GM18909 (cell line): ENCODE measurements around the gene CD37.

Experiments used
- ATAC-seq: cut with Tn5 transposase; IDR thresholded peaks from one replicate; pipeline ENCODE4 v1.9.1; 2021; ENCODE audit warnings: mild to moderate bottlenecking; ENCODE audit not compliant: unreplicated experiment, poor library complexity

CD37 gene

DNA sequence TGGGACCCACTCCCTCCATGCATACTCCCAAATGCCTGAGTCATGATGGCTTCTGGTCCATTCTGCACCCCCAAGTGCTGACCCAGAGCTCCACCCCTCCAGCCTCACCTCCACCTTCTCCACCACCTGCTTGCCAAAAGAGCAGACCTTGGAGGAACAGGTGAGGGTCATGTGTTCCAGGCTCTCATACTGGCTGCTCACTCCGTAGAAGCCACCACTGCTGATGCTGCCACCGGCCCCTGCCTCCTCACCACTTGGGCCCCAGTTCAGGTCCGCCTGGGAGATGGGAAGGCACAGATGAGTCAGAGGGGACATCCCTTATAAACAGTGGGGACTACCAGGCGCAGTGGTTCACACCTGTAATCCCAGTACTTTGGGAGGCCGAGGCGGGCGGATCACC, 7.9 kb downstream of the CD37 start:
- no peak for ATAC-seq

DNA sequence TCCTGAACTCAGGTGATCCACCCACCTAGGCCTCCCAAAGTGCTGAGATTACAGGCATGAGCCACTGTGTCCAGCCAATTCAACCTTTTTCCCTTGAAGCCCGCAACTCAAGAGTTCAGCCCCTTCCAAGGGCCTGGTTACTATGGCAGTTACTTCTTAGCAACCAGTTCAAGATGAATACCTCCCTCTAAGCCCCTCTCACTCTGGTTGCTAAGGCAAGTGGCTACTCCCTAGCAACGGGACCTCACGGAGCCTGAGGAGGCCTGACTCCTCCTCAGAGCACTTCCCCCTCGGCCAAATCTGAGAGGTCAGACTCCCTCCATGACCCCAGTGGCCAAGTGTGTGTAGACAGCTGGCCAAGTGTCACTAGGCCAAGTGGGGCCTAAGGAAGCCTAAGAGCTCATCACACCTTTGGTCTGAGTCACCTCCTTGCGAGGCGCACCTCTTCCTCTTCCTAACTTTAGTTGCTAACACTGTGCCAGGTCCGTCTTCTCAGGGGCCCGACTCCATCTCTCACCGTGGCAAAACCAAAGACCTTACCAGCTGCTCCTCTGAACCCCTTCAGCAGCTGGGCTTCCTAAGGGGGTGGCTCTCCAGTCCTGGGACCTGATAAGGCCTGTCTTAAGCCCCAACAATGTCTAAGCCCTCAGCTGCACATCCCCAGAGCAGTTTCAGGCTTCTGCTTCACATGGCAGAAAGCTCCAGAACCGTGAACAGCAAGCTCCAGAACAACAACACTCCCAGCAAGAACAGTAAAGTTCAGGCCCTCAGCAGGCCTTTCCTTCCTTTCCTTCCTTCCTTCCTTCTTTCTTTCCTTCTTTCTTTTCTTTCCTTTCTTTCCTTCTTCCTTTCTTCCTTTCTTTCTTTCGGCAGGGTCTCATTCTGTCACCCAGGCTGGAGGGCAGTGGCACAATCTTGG, 9.6 kb downstream of the CD37 start:
- no peak for ATAC-seq

DNA sequence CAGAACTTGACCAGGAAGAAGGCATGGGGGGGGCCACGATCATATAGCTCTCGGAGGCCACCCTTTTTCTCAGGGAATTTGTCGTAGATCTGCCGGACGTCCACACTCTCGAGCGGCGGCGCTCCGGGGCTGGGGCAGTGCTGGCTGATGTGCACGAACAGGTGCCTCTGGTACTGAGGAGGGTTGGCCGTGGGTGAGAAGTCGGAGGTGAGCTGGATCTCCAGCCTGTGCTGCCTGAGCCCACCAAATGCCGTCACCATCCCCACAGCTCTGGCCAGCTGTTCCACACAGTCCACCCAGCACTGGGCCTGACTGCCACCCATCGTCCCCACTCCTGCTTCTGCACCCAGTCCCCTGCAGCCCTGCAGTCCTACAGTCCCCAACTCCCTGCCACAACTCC, 12.0 kb downstream of the CD37 start:
- ATAC-seq: no peak

DNA sequence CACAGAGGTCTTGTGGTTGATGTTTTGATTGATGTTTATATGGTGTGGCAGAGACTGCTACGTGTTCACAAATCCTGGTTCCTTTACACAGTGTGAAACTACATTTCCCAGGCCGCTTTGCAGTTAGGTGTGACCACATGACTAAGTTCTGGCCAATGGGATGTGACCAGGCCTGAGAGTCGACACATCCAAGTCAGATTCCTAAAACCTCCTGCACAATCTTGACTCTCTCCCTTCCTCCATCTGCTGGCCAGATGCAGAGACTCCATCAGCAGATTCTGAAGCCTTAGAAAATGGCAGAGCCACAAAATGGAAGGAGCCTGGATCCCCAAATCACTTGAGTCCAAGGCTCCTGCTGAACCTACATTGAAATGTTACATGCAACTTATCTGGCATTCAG, 12.6 kb downstream of the CD37 start:
- no peak for ATAC-seq

DNA sequence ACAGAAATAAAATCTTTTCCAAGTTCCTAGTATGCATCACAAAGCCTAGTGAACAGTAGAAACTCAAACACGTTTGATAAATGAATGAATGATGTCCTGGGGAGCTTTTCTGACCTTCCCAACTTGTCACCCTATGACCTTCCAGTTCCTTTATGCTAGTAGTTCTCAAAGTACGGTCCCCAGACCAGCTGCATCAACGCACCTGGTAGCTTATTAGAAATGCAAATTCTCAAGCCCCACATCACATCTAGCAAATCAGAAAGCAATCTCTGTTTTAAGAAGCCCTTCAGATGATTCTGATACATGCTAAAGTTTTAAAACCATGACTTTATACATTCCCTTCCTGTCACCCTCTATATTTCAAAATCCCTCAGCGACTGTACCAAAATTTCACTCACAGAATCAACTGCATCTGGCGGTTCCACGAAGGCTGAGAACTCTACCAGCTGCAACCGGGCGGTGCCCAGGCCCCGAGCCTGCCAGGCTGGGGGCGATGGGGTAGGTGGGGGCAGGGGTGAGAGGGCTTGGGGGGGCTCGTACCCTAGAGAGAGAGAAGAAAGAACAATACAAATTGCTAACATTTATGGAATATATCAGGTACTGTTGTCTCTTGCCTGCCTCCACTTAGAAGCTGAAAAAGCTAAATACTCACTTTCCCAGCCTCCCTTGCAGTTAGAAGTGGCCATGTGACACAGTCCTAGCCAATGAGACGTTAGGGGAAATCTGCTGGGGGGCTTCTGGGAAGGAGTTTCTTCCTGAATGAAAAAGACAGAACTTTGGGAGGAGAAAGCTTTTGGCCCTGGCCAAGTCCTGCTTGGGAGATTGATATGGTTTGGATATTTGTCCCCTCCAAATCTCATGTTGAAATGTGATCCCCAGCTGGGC, 13.3 kb downstream of the CD37 start:
- ATAC-seq: no peak

DNA sequence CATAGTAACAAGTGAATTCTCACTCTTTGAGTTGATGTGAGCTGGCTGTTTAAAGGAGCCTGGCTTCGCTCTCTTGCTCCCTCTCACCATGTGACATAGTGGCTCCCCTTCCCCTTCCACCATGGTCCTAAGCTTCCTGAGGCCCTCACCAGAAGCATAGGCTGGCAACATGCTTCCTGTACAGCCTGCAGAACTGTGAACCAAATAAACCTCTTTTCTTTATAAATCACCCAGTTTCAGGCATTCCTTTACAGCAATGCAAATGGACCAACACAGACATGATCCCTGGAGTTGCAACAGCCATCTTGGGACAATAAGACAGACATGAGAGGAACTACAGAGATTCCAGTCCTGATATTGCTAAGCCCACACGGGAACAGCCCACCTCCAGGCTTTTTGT, 14.4 kb downstream of the CD37 start:
- ATAC-seq: no peak

DNA sequence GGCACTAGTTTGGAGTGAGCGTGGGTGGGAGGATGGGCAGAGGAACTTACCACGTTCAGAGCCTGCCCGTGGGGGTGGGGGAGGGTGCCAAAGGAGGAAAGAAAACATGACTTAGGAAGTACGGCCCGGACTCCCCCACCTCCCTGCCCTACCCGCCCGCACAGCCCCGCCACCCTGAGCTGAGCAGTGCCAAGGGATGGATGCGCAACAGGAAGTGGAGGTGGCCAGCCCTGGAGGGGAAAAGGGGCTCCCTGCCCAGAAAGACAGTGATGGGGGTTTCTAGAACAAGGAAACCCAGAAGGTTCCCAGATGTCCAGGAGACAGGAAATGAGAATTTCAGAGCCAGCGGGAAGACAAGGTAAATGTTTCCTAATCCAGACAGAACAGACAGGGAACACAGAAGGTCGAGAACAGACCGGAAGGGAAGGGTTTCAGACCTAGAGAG, 20.7 kb downstream of the CD37 start:
- ATAC-seq: no peak

DNA sequence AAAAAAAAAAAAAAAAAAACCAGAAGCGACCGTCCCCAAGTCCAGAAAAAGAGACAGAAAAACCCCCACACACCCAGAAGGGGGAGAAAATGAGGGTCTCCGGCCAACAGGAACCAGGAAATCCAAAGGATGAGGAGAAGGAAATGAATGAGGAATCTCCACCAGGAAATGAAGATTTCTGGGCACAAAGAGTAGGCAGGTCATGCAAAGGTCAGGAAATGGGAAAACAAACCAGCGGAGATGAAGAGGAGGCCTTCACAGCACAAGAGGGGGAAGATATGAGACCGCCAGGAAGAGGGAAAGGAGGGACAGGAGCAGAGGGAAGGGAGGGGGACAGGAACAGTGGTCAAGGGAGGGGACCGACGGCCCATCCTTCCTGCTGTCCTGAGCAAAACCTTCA, 21.2 kb downstream of the CD37 start:
- ATAC-seq: no peak

DNA sequence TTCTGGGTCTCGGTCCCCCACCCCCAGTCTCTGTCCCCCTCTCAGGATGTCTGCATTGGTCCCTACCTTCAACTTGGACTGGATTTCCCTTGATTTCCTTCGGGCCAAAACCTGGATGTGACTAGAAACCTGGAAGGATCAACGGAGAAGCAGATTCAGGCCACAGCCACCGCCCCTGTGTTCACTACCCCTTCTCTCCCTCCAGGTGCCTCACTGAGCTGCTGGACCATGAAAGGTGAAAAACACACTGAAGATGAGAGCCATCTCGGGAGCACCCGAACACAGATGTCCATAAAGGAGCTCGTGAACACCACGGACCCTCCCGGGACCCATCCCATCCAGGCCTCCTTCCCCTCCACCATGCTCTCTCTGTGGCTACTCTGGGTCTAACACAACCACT, 22.0 kb downstream of the CD37 start:
- ATAC-seq: no peak

DNA sequence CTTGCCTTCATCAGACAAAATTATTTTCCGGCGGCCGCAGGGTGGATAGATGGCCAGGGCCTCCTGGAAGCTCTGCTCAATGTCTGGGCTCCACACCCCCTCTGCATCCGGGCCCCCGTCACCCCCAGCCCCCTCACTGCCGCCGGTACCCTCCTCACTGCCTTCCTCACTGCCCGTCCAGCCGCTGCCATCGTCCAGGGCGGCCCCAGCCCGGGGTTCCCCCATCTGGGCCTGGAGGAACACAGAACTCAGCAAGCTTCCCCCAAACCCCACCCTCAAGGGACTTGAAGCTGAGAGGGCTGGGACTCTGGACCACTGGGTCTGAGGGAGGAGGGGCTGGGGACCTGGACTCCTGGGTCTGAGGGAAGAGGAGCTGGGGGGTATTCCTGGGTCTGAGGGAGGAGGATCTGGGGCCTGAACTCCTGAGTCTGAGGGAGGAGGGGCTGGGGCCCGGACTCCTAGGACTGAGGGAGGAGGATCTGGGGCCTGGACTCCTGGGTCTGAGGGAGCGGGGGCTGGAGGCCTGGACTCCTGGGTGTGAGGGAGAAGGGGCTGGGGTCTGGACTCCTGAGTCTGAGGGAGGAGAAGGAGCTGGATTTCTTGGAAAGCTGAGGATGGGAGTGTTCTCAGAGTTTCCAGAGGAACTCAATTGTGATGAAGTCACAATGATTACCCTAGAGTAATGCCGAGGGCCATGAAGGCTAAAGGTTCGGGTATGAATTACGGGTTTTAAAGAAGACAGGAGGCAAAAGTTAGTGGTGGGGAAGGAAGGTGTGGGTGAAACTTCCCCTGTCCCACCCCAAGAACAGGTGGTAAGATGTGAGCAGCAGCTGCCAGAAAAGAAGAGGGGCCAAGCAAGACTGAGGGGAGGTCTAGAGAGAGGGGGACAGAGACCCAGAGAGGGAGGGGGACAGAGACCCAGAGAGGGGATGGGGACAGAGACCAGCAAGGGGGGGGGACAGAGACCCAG, 24.9 kb downstream of the CD37 start:
- no peak for ATAC-seq

DNA sequence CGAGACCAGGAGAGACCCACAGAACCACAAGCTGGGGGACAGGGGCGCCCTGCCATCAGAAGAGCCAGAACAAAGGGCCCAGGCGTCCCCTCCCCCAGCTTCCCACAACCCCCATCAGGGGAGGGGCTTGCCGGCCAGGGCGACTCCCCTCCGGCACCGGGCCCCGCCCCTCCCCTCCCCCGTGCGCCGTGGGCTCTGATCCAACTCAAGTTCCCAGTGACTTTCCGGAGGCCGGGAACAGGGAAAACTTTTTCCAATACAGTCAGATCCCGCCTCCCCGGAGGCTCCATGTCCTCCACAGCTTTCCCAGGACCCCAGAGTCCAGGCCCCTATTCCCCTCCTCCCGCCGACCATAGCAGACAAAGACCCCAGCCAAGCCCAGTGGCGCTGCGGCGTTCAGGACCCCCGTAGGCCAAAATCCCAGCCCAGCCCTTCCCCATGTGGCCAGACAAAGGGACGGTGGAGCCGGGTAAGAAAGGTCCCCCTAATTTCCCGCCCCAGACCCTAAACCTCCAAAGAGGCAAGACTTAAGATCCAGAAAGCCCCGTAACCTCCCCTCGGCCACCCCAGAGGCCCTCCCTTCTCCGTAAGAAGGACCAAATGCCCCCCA, 26.3 kb downstream of the CD37 start:
- ATAC-seq: no peak

DNA sequence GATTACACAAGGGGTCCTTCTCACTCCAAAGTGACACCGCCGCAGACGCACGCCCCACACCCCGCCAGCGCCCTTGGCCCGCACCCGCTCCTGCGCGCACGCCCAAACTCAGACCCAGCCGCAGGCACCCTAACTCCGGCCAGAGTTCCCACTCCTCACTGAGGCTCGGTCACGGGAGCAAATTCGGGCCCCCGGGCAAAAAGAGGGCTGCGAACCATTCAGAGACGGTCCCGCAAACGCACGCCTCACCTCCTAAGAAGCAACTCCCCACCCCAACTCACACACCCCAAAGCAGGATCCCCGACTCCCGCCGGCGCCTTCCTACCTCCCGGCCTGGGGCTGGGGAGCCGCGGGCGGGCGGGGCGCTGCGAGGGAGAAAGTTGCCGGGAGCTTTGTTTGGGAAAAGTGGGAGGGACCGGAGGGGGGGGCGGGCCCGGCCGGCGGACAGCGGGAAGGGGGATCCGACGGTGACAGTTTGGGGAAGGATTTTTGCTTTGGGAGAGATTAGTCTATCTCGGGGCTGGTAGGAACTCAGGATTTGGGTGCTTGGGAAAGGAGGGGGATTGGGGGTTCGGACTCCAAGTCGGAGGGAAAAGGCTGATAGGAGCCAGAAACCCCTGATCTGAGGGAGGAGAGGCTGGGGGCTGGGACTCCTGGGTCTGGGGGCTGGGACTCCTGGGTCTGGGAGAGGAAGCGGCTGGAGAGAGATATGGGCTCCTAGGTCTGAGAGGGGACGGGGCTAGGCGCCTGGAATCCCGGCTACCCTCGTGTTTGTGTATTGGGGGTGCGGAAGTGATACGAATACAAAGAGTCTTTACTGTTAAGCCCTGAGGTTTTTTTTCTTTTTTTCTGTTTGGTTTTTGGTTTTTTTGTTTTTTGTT, 27.1 kb downstream of the CD37 start, which contains the start of gene TEAD2:
Gene TEAD2 (minus strand): TSS at position 369 of the 881 bp plus-strand sequence. CDS start 2,341 bp downstream, outside the sequence.
- no peak for ATAC-seq

DNA sequence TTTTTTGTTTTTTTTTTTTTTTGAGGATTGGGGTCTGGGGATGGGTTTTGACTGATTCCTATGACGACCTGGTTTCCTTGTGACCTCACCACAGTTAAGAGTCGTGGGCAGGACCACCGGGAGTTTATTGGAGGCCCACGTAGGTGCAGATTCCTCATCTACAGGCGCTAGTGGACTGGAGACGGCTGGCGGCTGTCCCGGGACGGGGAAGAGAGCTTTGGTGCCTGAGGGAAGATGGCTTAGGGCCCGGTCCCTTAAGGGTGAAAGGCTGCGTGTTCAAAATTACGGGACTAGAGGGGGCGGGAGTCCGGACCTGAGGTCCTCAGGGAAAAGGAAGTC, 27.7 kb downstream of the CD37 start:
- ATAC-seq: no peak

DNA sequence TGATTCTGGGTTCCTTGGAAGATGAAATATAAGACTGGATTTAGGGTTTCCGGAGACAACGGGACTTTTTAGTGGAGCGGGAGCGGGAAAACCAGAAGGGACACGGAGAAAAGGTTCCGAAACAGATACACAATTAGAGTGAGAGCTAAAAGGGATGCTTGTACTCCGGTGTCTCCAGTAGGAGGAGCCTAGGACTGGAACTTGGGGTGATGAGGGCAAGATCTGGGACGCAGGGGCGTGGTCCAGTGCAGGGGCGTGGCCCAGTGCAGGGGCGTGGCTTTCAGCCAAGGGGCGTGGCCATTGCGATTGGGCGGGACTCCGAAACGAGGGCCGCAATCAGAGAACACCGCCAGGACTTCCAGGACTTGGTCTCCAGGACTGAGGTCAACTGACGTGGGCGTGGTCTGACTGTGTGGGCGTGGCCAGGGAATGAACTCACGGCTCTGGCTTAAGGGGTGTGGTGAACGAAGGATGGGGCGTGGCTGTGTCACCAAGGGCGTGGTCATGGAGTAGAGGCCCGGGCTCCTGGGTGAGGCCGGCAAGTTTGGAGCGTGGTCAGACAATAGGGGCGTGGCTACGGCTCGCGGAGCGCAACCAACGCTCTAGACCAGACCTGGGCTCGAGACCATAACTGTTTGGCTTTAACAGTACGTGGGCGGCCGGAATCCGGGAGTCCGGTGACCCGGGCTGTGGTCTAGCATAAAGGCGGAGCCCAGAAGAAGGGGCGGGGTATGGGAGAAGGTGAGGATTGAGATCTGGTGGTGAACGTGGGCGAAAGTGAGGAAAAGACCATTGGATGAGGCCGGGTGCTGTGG, 28.3 kb downstream of the CD37 start, which contains the start of gene DKKL1:
Gene DKKL1 (plus strand): TSS at position 610 of the 815 bp plus-strand sequence. CDS start 122 bp downstream, at position 732.
- peak; percentile 69 for ATAC-seq

DNA sequence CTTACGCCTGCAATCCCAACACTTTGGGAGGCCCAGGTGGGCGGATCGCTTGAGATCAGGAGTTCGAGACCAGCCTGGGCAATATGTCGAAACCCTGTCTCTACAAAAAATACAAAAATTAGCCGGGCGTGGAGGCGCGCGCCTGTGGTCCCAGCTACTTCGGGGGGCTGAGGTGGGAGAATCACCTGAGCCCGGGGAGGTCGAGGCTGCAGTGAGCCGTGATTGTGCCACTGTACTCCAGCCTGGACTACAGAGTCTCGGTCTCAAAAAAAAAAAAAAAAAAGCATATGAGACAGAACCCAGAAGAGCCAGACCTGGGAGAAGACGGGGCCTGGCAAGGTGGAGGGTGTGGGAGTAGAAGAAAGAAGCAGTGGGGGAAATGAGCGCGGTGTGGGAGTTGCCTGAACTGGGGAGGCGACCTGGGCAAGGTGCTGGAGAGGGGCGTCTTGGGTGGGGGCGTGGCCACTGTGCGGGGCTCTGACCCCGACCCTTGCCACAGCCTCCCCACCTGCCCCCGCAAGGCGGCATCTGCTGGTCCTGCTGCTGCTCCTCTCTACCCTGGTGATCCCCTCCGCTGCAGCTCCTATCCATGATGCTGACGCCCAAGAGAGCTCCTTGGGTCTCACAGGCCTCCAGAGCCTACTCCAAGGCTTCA, 29.0 kb downstream of the CD37 start:
- ATAC-seq: no peak

DNA sequence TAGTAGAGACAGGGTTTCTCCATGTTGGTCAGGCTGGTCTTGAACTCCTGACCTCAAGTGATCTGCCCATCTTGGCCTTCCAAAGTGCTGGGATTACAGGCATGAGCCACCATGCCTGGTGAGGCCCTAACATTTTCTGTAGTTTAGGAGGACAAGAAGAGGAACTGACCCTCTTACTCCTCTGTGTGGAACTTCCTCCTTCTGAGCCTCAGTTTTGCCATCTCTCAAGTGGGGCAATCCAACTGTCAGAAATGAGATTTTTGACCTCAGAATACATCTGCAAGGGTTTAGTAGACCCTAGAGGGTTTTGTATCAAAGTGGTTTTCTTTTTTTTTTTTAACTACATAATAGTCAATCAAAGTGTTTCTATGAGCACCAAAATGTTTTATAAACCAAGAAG, 30.9 kb downstream of the CD37 start:
- no peak for ATAC-seq

DNA sequence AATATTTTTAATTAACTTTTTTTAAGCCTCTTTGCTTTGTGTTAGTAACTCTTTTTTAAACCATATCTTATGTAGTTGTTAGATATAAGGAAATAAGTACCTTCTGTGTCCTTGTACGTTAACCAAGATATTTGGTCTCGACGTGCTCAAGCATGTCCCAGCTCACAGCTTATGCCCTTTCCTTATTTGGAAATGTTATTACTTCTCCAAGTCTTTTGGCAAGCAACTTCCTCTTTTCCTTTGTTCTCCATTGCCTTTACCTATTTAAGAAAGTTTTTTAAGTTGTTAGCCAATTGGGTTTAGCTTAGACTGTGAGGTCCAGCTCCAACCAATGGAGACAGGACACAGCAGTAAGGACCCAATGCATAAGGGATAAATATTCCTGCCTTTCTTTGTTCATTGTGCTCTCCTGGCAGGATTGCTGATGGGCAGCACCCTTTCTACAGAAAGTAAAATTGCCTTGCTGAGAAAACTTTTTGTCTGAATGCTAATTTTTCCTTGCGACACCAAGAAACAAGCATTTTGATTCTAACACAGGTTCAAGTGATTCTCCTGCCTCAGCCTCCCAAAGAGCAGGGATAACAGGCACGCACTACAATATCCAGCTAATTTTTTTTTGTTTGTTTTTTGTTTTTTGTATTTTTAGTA, 33.6 kb downstream of the CD37 start:
- no peak for ATAC-seq
